Measurements from ENCODE around the gene SMARCE1.

Gene SMARCE1

GRCh38 chr17:40577611-40578065 lies 70.0 kb downstream of the SMARCE1 start:
- DNase-seq, result no peak

DNA sequence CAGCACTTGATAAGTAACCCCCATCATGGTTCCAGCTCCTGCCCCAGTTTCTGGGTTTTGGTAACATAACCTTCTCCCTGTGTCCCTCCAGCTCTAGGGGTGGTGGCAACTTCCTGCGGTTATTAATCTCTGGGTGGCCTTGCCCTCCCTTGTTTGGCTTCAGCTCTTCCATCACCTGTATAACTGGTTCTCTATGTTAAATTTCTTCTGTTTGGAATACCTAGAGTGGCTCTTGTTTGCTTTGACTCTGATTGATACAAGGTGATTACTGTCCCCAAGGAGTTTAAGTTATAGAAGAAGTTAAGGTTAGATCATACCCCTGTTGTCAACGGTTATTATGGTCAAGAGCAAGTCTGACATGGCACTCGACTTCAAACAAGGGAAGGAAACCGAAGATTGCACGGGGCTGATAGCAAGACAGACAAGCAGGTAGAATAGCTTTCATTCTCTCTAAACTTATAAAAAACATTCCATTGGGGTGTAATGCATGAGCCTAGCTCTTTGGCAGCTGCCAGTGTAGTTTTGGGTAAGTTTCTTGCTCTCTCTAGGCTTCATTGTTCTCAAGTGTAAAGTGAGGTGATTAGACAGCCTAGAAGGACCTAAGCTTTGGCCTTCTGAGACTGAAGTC lies 71.4 kb downstream of the SMARCE1 start:
- DNase-seq, result no peak

All from inflammatory macrophage (primary cell).